Mucosa of stomach (tissue), 1 donor: ENCODE measurements around the gene EVX2.

Experiments used
- H3K27me3 ChIP-seq: one replicate; pipeline ENCODE4 v1.7.0; 2013; ENCODE audit warnings: mild to moderate bottlenecking, low read length; ENCODE audit not compliant: control insufficient read depth, insufficient read depth
- H3K36me3 ChIP-seq: one replicate; pipeline ENCODE4 v1.7.0; 2013; ENCODE audit warnings: low read length; ENCODE audit not compliant: control insufficient read depth, insufficient read depth
- H3K4me1 ChIP-seq: one replicate; pipeline ENCODE4 v1.7.0; 2013; ENCODE audit warnings: mild to moderate bottlenecking, low read length; ENCODE audit not compliant: control insufficient read depth, insufficient read depth
- H3K4me3 ChIP-seq: one replicate; pipeline ENCODE4 v1.7.0; 2013; ENCODE audit warnings: low read length
- H3K9ac ChIP-seq: one replicate; pipeline ENCODE4 v1.7.0; 2013; ENCODE audit warnings: mild to moderate bottlenecking, low read length, moderate library complexity
- H3K9me3 ChIP-seq: one replicate; pipeline ENCODE4 v1.7.0; 2013; ENCODE audit warnings: mild to moderate bottlenecking, low read length, moderate library complexity; ENCODE audit not compliant: control insufficient read depth
- donor health status: Pancreatic carcinoma.

EVX2 gene

GRCh38 chr2:176126929-176127773 is 43.4 kb upstream of the EVX2 start:
- H3K36me3 ChIP-seq: no peaks in the 10 kb centered on the region
- peaks cover 96% of the 10 kb centered on the region for H3K27me3 ChIP-seq
- no peaks in the 10 kb centered on the region for H3K9me3 ChIP-seq
- H3K9ac ChIP-seq: no peak overlapping the region
- no peak overlapping the region for H3K4me3 ChIP-seq
- peaks cover 6% of the 10 kb centered on the region for H3K4me1 ChIP-seq

GRCh38 chr2:176125772-176126054 is 42.0 kb upstream of the EVX2 start:
- peaks cover 6% of the 10 kb centered on the region for H3K4me1 ChIP-seq

DNA sequence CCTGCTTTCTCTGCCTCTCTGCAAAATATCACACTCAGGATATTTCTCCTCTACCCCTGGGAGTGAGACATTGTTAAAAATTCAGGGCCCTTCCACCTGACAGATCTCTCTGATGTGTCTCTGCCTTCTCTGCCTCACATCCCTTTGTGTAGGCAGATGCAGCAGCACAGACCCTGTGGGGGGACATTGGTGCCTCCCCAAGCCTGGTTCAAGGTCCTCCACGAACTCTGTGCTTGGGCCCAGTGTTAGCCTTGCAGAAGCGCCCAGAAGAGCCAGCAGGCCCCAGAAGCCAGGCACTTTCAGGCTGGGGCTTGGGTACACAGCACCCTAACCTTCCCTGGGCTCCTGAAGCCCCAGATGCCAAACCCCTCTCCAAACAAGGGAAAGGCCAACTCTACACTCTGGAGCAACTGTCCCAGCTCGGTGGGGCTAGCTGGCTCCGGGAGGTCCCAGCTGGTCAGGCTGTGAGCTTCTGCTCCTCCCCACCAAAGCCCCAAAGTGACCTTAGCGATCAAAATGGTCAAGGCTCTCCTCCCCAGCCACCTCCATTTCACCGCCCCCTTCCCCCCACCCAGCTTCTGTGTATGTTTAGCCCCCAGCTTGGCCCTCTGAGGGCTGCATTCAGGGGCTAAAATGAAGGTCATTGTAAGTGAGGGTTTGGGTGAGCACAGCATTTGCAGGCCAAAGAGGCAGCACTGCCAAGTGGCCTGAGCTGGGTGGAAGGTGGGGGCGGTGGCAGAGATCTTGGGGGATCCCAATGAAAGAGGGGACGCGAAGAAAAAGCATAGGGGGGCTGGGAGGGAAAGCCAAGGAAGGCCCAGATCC is 41.4 kb upstream of the EVX2 start:
- H3K9me3 ChIP-seq: no peaks in the 10 kb centered on the region
- H3K4me1 ChIP-seq: peaks cover 6% of the 10 kb centered on the region
- no peak overlapping the region for H3K9ac ChIP-seq
- H3K4me3 ChIP-seq: no peak overlapping the region
- H3K27me3 ChIP-seq: peaks cover 98% of the 10 kb centered on the region
- H3K36me3 ChIP-seq: no peaks in the 10 kb centered on the region

More at GRCh38 chr2:176125772-176126054, 42.0 kb upstream of the EVX2 start:
- Histone ChIP-seq H3K4me3 (no peak overlapping the region), H3K27me3 (peaks cover 98% of the 10 kb centered on the region), H3K9me3 (no peaks in the 10 kb centered on the region), H3K36me3 (no peaks in the 10 kb centered on the region), H3K9ac (no peak overlapping the region)

- H3K4me3 ChIP-seq: no peak overlapping the region
- no peak overlapping the region for H3K9ac ChIP-seq
- H3K4me1 ChIP-seq: peaks cover 6% of the 10 kb centered on the region
- H3K36me3 ChIP-seq: no peaks in the 10 kb centered on the region
- no peaks in the 10 kb centered on the region for H3K9me3 ChIP-seq
- H3K27me3 ChIP-seq: peaks cover 96% of the 10 kb centered on the region
Measured at GRCh38 chr2:176124110-176124946, 40.6 kb upstream of the EVX2 start.

GRCh38 chr2:176123411-176124109 is 39.8 kb upstream of the EVX2 start:
- H3K36me3 ChIP-seq: no peaks in the 10 kb centered on the region
- H3K4me1 ChIP-seq: peaks cover 6% of the 10 kb centered on the region
- no peaks in the 10 kb centered on the region for H3K9me3 ChIP-seq
- no peak overlapping the region for H3K4me3 ChIP-seq
- no peak overlapping the region for H3K9ac ChIP-seq
- H3K27me3 ChIP-seq: peaks cover 95% of the 10 kb centered on the region

DNA sequence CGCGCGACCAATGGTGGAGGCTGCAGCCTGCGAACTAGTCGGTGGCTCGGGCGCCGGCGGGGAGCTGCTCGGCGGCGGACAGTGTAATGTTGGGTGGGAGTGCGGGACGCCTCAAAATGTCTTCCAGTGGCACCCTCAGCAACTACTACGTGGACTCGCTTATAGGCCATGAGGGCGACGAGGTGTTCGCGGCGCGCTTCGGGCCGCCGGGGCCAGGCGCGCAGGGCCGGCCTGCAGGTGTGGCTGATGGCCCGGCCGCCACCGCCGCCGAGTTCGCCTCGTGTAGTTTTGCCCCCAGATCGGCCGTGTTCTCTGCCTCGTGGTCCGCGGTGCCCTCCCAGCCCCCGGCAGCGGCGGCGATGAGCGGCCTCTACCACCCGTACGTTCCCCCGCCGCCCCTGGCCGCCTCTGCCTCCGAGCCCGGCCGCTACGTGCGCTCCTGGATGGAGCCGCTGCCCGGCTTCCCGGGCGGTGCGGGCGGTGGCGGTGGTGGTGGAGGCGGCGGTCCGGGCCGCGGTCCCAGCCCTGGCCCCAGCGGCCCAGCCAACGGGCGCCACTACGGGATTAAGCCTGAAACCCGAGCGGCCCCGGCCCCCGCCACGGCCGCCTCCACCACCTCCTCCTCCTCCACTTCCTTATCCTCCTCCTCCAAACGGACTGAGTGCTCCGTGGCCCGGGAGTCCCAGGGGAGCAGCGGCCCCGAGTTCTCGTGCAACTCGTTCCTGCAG is 39.1 kb upstream of the EVX2 start, which contains the start of gene HOXD9:
HOXD9 (plus strand) TSS at position 37 of the 728 bp plus-strand sequence; CDS start at position 87, 50 bp downstream.
- Histone ChIP-seq H3K4me3 (no peak within 1 kb of the TSS), H3K9ac (no peak within 1 kb of the TSS), H3K27me3 (peaks cover 95% of the 10 kb centered on the region), H3K4me1 (peaks cover 6% of the 10 kb centered on the region), H3K36me3 (no peaks in the 10 kb centered on the region), H3K9me3 (no peaks in the 10 kb centered on the region)

DNA sequence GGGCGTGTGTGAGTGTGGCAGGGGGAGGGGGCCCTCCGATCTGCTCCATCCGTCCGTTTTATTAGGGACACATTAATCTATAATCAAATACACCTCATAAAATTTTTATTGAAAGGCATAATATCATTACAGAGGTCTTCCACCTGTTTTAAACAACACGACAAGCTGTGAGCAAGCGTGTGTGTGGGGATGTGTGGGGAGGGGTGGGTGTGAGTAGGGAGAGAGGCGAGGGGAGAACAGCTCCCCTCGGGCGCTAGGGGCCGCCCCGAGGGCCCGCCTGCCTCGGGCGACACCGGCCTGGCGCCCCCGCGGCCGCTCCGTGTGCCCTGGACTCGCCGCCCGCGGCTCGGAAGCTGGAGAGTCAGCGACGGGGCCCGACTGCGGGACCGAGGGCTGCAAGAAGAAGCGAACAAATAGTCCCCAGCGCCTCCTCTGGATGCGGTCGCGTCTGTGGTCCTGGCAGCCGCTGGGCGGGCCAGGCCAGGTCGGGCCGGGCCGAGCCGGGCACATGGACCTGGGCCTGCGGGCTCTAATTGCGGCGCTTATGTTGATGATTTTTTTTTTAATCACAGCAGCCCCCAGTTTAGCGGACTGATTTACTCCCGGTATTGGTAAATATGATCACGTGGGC is 38.4 kb upstream of the EVX2 start:
- H3K4me3 ChIP-seq: no peak overlapping the region
- no peaks in the 10 kb centered on the region for H3K36me3 ChIP-seq
- H3K27me3 ChIP-seq: peaks cover 95% of the 10 kb centered on the region
- H3K4me1 ChIP-seq: peaks cover 6% of the 10 kb centered on the region
- no peak overlapping the region for H3K9ac ChIP-seq
- H3K9me3 ChIP-seq: no peaks in the 10 kb centered on the region

- H3K9ac ChIP-seq: no peak overlapping the region
- H3K27me3 ChIP-seq: peaks cover 95% of the 10 kb centered on the region
- no peaks in the 10 kb centered on the region for H3K36me3 ChIP-seq
- H3K4me1 ChIP-seq: peaks cover 6% of the 10 kb centered on the region
- H3K9me3 ChIP-seq: no peaks in the 10 kb centered on the region
- H3K4me3 ChIP-seq: no peak overlapping the region
Measured at GRCh38 chr2:176121190-176122051, 37.7 kb upstream of the EVX2 start.

GRCh38 chr2:176120364-176121189 is 36.8 kb upstream of the EVX2 start:
- peaks cover 97% of the 10 kb centered on the region for H3K27me3 ChIP-seq
- H3K4me1 ChIP-seq: peaks cover 6% of the 10 kb centered on the region
- H3K36me3 ChIP-seq: no peaks in the 10 kb centered on the region
- no peak overlapping the region for H3K9ac ChIP-seq
- H3K4me3 ChIP-seq: no peak overlapping the region
- no peaks in the 10 kb centered on the region for H3K9me3 ChIP-seq
